A673 (cell line): ENCODE data around the gene JAK3. TPM values are rescaled to one million over a fixed set of nuclear protein-coding genes. Genes with fewer than 3 reads are reported as not detected.
"Not testable (repeated sequence)": the region's sequence is repeated elsewhere in the genome, so short reads cannot be mapped to it uniquely, and the experiment has no call there.

Experiments
- BruUV-seq: library from RNA; stranded (reverse); fragments of 400-500 nt; replicated peaks from 2 replicates; lab custom pipeline; 2021; lab: Mats Ljungman, UMichigan
- CTCF ChIA-PET: fragments of 300-600 bp; sonication (Branson Sonifier 250); formaldehyde crosslinking; loops from one replicate; lab custom pipeline; 2022; ENCODE audit warnings: antibody characterized with exemption; lab: Charles Lee
- POLR2A ChIA-PET: fragments of 300-600 bp; sonication (Branson Sonifier 250); formaldehyde crosslinking; loops from one replicate; lab custom pipeline; 2022; ENCODE audit warnings: antibody characterized with exemption; ENCODE audit not compliant: low non-redundant PET; lab: Charles Lee
- DNase-seq: peaks from one replicate; pipeline ENCODE4 v3.0.0-alpha.2; 2015; ENCODE audit warnings: low spot score
- H3K27ac ChIP-seq: fragments of 200-600 bp; sonication (generic); 2 replicates; pipeline ENCODE4 v1.5.1; 2016; ENCODE audit warnings: mixed run types, low read depth, mild to moderate bottlenecking, mixed read lengths, antibody characterized with exemption, low read length; ENCODE audit not compliant: poor library complexity, severe bottlenecking
- H3K27me3 ChIP-seq: fragments of 200-600 bp; sonication (generic); replicated peaks from 2 replicates; pipeline ENCODE4 v1.6.1; 2017; ENCODE audit warnings: mixed run types, low read depth, mild to moderate bottlenecking, mixed read lengths, antibody characterized with exemption, low read length; ENCODE audit not compliant: insufficient read depth, poor library complexity
- H3K36me3 ChIP-seq: fragments of 200-600 bp; sonication (generic); 2 replicates; pipeline ENCODE4 v1.6.1; 2016; ENCODE audit warnings: mixed run types, mild to moderate bottlenecking, mixed read lengths, antibody characterized with exemption, low read length; ENCODE audit not compliant: insufficient read depth, poor library complexity, severe bottlenecking
- H3K4me1 ChIP-seq: fragments of 200-600 bp; sonication (generic); 2 replicates; pipeline ENCODE4 v1.6.1; 2017; ENCODE audit warnings: mixed run types, mild to moderate bottlenecking, mixed read lengths, antibody characterized with exemption, low read length; ENCODE audit not compliant: insufficient read depth, poor library complexity, severe bottlenecking
- H3K4me3 ChIP-seq: fragments of 200-600 bp; sonication (generic); 2 replicates; pipeline ENCODE4 v1.5.1; 2016; ENCODE audit warnings: low read depth, mixed run types, mild to moderate bottlenecking, mixed read lengths, low read length; ENCODE audit not compliant: poor library complexity, severe bottlenecking
- H3K9me3 ChIP-seq: fragments of 200-600 bp; sonication (generic); 2 replicates; pipeline ENCODE4 v1.6.1; 2016; ENCODE audit warnings: mixed run types, low read depth, mild to moderate bottlenecking, mixed read lengths, antibody characterized with exemption, low read length; ENCODE audit not compliant: poor library complexity, severe bottlenecking
- CTCF ChIP-seq: fragments of 300-800, 200-600 bp; sonication (generic); conservative IDR thresholded peaks from 2 replicates; pipeline ENCODE4 v1.5.1; 2017; ENCODE audit warnings: low read depth, mild to moderate bottlenecking, antibody characterized with exemption, low read length, moderate library complexity, mixed read lengths
- EZH2 ChIP-seq: fragments of 200-600 bp; sonication (generic); IDR thresholded peaks from 2 replicates; pipeline ENCODE4 v1.6.1; 2017; ENCODE audit warnings: borderline replicate concordance, low read depth, mild to moderate bottlenecking, mixed read lengths, antibody characterized with exemption, low read length; ENCODE audit not compliant: poor library complexity, severe bottlenecking
- intact Hi-C: fragments of 100-400 bp; cut with micrococcal nuclease; formaldehyde crosslinking; loops from one replicate; pipeline ENCODE4 v1.10.0; 2022; ENCODE audit not compliant: unreplicated experiment
- total RNA-seq: library from RNA; stranded (reverse); gene quantifications from 2 replicates; pipeline ENCODE4 v1.2.3, GENCODE V29; 2021

Gene JAK3
- total RNA-seq, 1 experiment from 2014 or later = 2.5 TPM

- ChIA-PET POLR2A (no interaction called here), CTCF (no interaction called here)
- H3K27ac ChIP-seq = no peak overlapping the region
- no peaks in the 10 kb centered on the region for H3K27me3 ChIP-seq
- no peaks in the 10 kb centered on the region for H3K36me3 ChIP-seq
- no peaks in the 10 kb centered on the region for H3K4me1 ChIP-seq
- no peak overlapping the region for H3K4me3 ChIP-seq
- no TSS peak for BruUV-seq
- TF ChIP-seq CTCF = peak; percentile 88
- no peak for TF ChIP-seq EZH2
- DNase-seq = peak; percentile 87
- no peaks in the 10 kb centered on the region for H3K9me3 ChIP-seq
- intact Hi-C loops = no loop called here
Measured at GRCh38 chr19:17784201-17785008, 63.4 kb downstream of the JAK3 start.

- H3K4me1 ChIP-seq, H3K27me3 ChIP-seq, H3K4me3 ChIP-seq, BruUV-seq, H3K36me3 ChIP-seq, POLR2A ChIA-PET, intact Hi-C loops, DNase-seq, H3K27ac ChIP-seq, H3K9me3 ChIP-seq: not testable (repeated sequence)
- CTCF ChIA-PET = interaction anchor here (0.7 to 1.2 kb wide), 2 partner anchors 287 to 324 kb away, joined by 3 to 4 read pairs; no protein-coding TSS in a partner anchor
Measured at GRCh38 chr19:17783721-17784120, 64.1 kb downstream of the JAK3 start.

- Histone ChIP-seq H3K9me3 (no peaks in the 10 kb centered on the region), H3K27me3 (no peaks in the 10 kb centered on the region), H3K36me3 (no peaks in the 10 kb centered on the region), H3K4me1 (peaks cover 8% of the 10 kb centered on the region), H3K4me3 (no peak overlapping the region), H3K27ac (no peak overlapping the region)
- CTCF ChIA-PET = no interaction called here
- POLR2A ChIA-PET = no interaction called here
- TF ChIP-seq EZH2 = no peak
- no peak for TF ChIP-seq CTCF
- no TSS peak for BruUV-seq
- intact Hi-C loops = no loop called here
- no peak for DNase-seq
Measured at GRCh38 chr19:17780781-17781180, 67.0 kb downstream of the JAK3 start.
